ENCODE measurements around the gene SORCS2. TPM values are rescaled to one million over a fixed set of nuclear protein-coding genes. Genes with fewer than 3 reads are reported as not detected.

SORCS2 gene
- total and polyA plus RNA-seq, 2 experiments from 2014 or later = 0.92 to 6.9 TPM

DNA sequence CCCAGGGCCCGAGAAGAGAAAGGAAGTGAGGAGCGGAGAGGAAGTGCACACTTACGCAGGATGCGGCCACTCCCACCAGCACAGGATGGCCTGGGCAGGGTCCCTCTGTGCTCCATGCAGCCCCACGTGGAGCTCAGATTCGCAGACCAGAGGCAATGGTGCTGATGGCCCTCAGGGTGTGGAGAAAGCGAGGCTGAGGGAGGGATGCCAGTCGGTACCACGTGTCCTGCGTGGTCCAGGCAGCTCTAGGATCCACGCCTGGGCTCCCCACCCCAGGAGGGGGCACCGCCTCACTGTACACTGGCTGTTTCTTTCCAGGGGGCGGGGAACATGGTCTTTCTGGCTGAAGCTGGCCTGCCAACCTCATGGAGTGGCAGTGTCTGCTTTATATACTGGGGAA lies 505.5 kb downstream of the SORCS2 start:
- Histone ChIP-seq H3K27me3 (no peaks in the 10 kb centered on the region), H3K27ac (no peak overlapping the region), H3K36me3 (no peaks in the 10 kb centered on the region), H3K4me1 (ENCODE audit: low read depth) (no peaks in the 10 kb centered on the region), H3K4me3 (no peak overlapping the region), H3K9me3 (ENCODE audit: low read depth) (no peaks in the 10 kb centered on the region)
- TF ChIP-seq, protein P1, sequence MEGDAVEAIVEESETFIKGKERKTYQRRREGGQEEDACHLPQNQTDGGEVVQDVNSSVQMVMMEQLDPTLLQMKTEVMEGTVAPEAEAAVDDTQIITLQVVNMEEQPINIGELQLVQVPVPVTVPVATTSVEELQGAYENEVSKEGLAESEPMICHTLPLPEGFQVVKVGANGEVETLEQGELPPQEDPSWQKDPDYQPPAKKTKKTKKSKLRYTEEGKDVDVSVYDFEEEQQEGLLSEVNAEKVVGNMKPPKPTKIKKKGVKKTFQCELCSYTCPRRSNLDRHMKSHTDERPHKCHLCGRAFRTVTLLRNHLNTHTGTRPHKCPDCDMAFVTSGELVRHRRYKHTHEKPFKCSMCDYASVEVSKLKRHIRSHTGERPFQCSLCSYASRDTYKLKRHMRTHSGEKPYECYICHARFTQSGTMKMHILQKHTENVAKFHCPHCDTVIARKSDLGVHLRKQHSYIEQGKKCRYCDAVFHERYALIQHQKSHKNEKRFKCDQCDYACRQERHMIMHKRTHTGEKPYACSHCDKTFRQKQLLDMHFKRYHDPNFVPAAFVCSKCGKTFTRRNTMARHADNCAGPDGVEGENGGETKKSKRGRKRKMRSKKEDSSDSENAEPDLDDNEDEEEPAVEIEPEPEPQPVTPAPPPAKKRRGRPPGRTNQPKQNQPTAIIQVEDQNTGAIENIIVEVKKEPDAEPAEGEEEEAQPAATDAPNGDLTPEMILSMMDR (IDR thresholded peaks at IDR 0.05; ENCODE audit: low read depth, low read length) = no peak
- DNase-seq (ENCODE audit: low read depth in 1 of 2, low spot score in 1 of 2) = no peak

DNA sequence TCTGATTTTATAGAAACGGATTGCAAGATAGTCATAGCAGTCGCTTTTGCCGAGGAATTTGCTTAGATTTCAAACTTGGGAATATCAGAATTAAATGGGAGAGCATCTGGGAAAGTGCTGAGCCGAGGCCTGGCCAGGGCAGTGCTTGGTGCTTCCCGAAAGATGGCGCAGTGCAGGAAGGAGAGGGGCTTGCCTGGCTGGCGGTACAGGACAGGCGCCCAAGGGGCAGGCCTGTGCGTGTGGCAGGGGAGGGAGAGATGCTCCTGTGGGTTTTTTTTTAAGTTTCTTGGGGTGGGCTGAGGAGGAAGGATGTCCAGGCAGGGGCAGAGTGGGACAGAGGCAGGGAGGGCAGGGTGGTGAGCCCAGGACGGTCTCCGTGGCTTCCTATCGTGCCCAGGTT lies 506.2 kb downstream of the SORCS2 start:
- DNase-seq (ENCODE audit: low read depth in 1 of 2, low spot score in 1 of 2) = no peak
- Histone ChIP-seq H3K4me3 (no peak overlapping the region), H3K36me3 (no peaks in the 10 kb centered on the region), H3K27me3 (no peaks in the 10 kb centered on the region), H3K9me3 (ENCODE audit: low read depth) (no peaks in the 10 kb centered on the region), H3K27ac (no peak overlapping the region), H3K4me1 (ENCODE audit: low read depth) (no peaks in the 10 kb centered on the region)
- TF ChIP-seq, protein P1 (IDR thresholded peaks at IDR 0.05; ENCODE audit: low read depth, low read length) = peak; percentile 36

DNA sequence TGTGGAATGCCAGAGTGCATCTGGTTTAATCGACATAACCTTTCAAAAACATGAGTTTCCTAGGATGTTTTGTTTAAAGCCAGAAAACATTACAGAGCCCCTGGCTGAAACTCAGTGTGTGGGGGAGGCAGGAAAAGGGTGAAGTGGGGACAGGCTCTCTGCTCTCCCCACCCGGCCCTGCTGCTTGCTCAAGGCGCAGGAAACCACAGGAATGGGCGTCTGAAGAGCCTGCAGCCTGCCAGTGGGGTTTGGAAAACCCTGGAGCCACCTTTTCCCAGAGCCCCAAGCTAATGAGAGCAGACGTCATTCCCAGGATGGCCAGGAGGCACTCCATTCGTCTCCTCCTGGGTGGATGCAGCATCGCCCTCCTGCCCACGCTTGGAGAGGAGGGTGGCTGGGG lies 506.7 kb downstream of the SORCS2 start:
- Histone ChIP-seq H3K9me3 (ENCODE audit: low read depth) (no peaks in the 10 kb centered on the region), H3K36me3 (no peaks in the 10 kb centered on the region), H3K27me3 (no peaks in the 10 kb centered on the region), H3K4me3 (no peak overlapping the region), H3K4me1 (ENCODE audit: low read depth) (no peaks in the 10 kb centered on the region), H3K27ac (no peak overlapping the region)
- DNase-seq (ENCODE audit: low read depth in 1 of 2, low spot score in 1 of 2) = peak in 1 of 2 donors; percentile 95
- TF ChIP-seq, protein P1 (IDR thresholded peaks at IDR 0.05; ENCODE audit: low read depth, low read length) = no peak

DNA sequence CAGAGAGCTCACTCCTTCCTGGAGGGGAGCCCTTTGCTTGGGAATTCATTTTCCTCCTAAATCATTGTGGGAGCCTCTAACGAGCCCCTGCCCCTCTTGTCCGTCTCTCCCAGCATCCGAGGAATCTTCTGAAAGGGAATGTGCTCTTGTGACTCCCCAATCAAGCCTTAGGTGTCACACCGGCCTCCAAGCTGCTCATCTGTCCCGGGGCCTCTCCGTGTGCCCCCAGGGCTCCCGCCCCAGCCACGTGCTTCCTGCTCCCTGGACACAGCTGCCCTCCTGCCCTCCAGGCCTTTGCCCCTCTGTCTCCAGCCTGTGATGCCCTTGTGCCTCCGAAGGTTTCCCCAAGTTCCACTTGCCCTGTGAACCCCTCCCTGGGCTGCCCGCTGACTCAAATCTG lies 507.5 kb downstream of the SORCS2 start:
- H3K27ac ChIP-seq = no peak overlapping the region
- no peaks in the 10 kb centered on the region for H3K27me3 ChIP-seq
- no peaks in the 10 kb centered on the region for H3K4me1 ChIP-seq (ENCODE audit: low read depth)
- TF ChIP-seq, protein P1 (IDR thresholded peaks at IDR 0.05; ENCODE audit: low read depth, low read length) = no peak
- H3K36me3 ChIP-seq = no peaks in the 10 kb centered on the region
- no peaks in the 10 kb centered on the region for H3K9me3 ChIP-seq (ENCODE audit: low read depth)
- H3K4me3 ChIP-seq = no peak overlapping the region
- DNase-seq (ENCODE audit: low read depth in 1 of 2, low spot score in 1 of 2) = no peak

DNA sequence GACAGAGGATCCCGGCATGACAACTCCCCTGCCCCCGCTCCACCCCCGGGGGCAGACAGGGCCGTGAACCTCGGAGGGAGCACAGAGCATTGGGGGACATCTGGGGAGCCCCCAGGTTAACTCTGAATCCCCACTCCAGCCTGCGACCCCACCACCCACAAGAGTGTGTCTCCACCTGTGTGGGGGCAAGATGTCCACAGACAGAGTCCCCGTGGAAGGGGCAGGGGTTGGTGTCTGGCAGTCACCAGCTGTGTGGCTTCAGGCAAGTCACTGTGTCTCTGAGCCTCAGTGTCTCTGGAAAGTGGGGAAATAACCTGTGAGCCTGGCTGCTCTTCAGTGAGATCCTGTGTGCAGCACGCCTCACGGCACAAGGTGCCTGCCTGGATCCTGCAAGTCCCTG lies 508.3 kb downstream of the SORCS2 start:
- no peak for DNase-seq (ENCODE audit: low read depth in 1 of 2, low spot score in 1 of 2)
- no peaks in the 10 kb centered on the region for H3K9me3 ChIP-seq (ENCODE audit: low read depth)
- H3K27ac ChIP-seq = no peak overlapping the region
- no peak overlapping the region for H3K4me3 ChIP-seq
- TF ChIP-seq, protein P1 (IDR thresholded peaks at IDR 0.05; ENCODE audit: low read depth, low read length) = no peak
- no peaks in the 10 kb centered on the region for H3K4me1 ChIP-seq (ENCODE audit: low read depth)
- no peaks in the 10 kb centered on the region for H3K27me3 ChIP-seq
- H3K36me3 ChIP-seq = no peaks in the 10 kb centered on the region

Data from cardiac muscle cell (in vitro differentiated cells and primary cell).